ENCODE results near the gene OR52A1. TPM values are rescaled to one million over a fixed set of nuclear protein-coding genes. Genes with fewer than 3 reads are reported as not detected.

Gene OR52A1
- total RNA-seq, 4 donors from 2014 or later: not detected

DNA sequence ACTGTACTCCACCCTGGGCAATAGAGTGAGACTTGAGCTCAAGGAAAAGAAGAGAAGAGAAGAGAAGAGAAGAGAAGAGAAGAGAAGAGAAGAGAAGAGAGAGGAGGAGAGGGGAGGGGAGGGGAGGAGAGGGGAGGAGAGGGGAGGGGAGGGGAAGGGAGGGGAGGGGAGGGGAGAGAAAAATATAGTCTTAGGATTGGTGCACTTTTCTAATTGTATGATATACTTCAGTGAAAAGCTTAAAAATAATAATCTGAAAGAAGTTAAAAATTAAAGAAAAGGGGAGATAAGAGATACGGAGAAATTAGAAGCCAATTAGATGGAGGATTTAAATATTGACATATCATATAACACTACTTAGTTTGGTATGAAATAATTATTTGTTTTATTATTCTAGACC is 35.7 kb downstream of the OR52A1 start:
- 77 to 81% methylated on average over 1 of the region's 1 CpG for WGBS, 2 donors
- Histone ChIP-seq H3K27me3 (no peaks in the 10 kb centered on the region), H3K36me3 (no peaks in the 10 kb centered on the region), H3K9me3 (no peaks in the 10 kb centered on the region), H3K4me3 (no peak overlapping the region), H3K4me1 (no peaks in the 10 kb centered on the region), H3K27ac (no peak overlapping the region)
- intact Hi-C loops (cut with DNase I): no loop called here
- TF ChIP-seq, protein P1, sequence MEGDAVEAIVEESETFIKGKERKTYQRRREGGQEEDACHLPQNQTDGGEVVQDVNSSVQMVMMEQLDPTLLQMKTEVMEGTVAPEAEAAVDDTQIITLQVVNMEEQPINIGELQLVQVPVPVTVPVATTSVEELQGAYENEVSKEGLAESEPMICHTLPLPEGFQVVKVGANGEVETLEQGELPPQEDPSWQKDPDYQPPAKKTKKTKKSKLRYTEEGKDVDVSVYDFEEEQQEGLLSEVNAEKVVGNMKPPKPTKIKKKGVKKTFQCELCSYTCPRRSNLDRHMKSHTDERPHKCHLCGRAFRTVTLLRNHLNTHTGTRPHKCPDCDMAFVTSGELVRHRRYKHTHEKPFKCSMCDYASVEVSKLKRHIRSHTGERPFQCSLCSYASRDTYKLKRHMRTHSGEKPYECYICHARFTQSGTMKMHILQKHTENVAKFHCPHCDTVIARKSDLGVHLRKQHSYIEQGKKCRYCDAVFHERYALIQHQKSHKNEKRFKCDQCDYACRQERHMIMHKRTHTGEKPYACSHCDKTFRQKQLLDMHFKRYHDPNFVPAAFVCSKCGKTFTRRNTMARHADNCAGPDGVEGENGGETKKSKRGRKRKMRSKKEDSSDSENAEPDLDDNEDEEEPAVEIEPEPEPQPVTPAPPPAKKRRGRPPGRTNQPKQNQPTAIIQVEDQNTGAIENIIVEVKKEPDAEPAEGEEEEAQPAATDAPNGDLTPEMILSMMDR (IDR thresholded peaks at IDR 0.05): no peak
- TF ChIP-seq POLR2A (IDR thresholded peaks at IDR 0.05): no peak
- DNase-seq: no peak

DNA sequence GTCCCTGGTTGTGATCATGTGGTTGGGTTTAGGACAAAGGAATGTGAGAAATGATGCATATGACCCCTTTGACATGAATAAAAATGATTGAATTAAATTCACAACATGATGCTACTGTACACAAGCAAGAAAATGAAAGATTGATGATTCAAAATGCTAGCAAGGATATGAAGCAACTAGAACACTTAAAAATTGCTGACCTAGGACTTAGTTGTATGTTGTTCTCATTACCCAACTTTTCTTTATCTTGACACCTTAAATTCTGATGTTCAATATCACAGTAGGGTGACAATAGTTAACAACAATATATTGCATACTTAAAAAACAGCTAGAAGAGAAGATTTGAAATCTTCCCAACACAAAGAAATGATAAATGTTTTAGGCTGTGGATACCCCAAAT is 37.0 kb downstream of the OR52A1 start:
- intact Hi-C loops (cut with DNase I): no loop called here
- Histone ChIP-seq H3K4me1 (no peaks in the 10 kb centered on the region), H3K9me3 (no peaks in the 10 kb centered on the region), H3K27me3 (no peaks in the 10 kb centered on the region), H3K4me3 (no peak overlapping the region), H3K27ac (no peak overlapping the region), H3K36me3 (no peaks in the 10 kb centered on the region)
- TF ChIP-seq, protein P1 (IDR thresholded peaks at IDR 0.05): no peak
- no peak for TF ChIP-seq POLR2A (IDR thresholded peaks at IDR 0.05)
- DNase-seq: no peak

DNA sequence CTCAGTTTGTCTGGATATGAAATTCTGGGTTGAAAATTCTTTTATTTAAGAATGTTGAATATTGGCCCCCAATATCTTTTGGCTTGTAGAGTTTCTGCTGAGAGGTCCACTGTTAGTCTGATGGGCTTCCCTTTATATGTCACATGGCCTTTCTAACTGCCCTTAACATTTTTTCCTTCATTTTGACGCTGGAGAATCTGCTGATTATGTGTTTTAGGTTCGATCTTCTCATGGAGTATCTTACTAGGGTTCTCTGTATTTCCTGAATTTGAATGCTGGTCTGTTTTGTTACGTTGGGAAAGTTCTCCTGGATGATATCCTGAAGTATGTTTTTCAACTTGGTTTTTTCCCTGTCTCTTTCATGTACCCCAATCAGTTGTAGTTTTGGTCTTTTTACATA is 39.2 kb downstream of the OR52A1 start:
- Histone ChIP-seq H3K9me3 (no peaks in the 10 kb centered on the region), H3K4me3 (no peak overlapping the region), H3K4me1 (no peaks in the 10 kb centered on the region), H3K27ac (no peak overlapping the region), H3K36me3 (no peaks in the 10 kb centered on the region), H3K27me3 (no peaks in the 10 kb centered on the region)
- DNase-seq: no peak
- intact Hi-C loops (cut with DNase I): no loop called here
- TF ChIP-seq, protein P1 (IDR thresholded peaks at IDR 0.05): no peak
- no peak for TF ChIP-seq POLR2A (IDR thresholded peaks at IDR 0.05)
- 59 to 67% methylated on average over 3 of the region's 3 CpGs for WGBS, 2 donors

DNA sequence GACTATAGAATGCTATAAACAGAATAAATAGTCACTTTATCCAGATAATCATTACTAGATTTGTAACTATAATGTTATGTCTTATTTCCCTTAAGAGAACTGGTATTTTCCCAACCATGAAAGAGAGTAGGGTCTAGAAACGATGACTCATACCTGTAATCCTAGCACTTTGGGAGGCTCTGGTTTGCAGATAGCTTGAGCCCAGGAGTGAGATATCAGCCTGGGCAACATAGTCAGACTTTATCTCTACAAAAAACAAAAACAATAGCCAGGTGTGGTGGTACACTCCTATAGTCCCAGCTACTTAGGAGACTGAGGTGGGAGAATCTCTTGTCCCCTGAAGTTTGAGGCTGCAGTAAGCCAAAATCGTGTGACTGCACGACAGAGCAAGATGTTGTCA is 47.3 kb downstream of the OR52A1 start:
- DNase-seq: no peak
- H3K27me3 ChIP-seq: no peaks in the 10 kb centered on the region
- no peaks in the 10 kb centered on the region for H3K9me3 ChIP-seq
- intact Hi-C loops (cut with DNase I): no loop called here
- H3K27ac ChIP-seq: no peak overlapping the region
- no peaks in the 10 kb centered on the region for H3K36me3 ChIP-seq
- TF ChIP-seq POLR2A (IDR thresholded peaks at IDR 0.05): no peak
- TF ChIP-seq, protein P1 (IDR thresholded peaks at IDR 0.05): no peak
- no peak overlapping the region for H3K4me3 ChIP-seq
- WGBS, 2 donors: 57 to 60% methylated on average over 3 of the region's 3 CpGs
- no peaks in the 10 kb centered on the region for H3K4me1 ChIP-seq

DNA sequence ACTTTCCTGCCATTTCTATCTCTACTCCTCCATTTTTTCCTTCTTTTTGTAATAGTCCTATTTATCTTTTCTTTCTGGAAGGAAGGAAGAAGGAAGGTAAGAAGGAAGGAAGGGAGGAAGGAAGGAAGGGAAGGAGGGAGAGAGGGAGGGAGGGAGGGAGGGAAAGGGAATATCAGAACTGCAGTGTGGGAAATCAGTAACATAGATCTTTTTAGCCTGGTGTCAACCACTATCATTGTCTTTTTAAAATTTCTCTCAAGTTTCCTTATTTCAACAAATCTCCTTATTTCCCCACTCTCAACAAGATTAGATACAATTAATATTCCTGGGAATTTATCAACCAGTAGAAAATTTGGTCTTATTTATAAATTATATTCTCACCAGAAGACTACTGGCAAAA is 51.5 kb downstream of the OR52A1 start:
- no peak for TF ChIP-seq POLR2A (IDR thresholded peaks at IDR 0.05)
- TF ChIP-seq, protein P1 (IDR thresholded peaks at IDR 0.05): no peak
- intact Hi-C loops (cut with DNase I): no loop called here
- Histone ChIP-seq H3K4me1 (no peaks in the 10 kb centered on the region), H3K27me3 (no peaks in the 10 kb centered on the region), H3K4me3 (no peak overlapping the region), H3K9me3 (no peaks in the 10 kb centered on the region), H3K27ac (no peak overlapping the region), H3K36me3 (no peaks in the 10 kb centered on the region)
- no peak for DNase-seq
